ENCODE measurements around the gene CD300LG. TPM values are rescaled to one million over a fixed set of nuclear protein-coding genes. Genes with fewer than 3 reads are reported as not detected.
"Not testable (repeated sequence)": the region's sequence is repeated elsewhere in the genome, so short reads cannot be mapped to it uniquely, and the experiment has no call there.

Gene CD300LG, protein sequence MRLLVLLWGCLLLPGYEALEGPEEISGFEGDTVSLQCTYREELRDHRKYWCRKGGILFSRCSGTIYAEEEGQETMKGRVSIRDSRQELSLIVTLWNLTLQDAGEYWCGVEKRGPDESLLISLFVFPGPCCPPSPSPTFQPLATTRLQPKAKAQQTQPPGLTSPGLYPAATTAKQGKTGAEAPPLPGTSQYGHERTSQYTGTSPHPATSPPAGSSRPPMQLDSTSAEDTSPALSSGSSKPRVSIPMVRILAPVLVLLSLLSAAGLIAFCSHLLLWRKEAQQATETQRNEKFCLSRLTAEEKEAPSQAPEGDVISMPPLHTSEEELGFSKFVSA
- 10 to 100 TPM in 1 of 4 donors, 1 to 10 TPM in 3; 4.0 to 12.9 (median 8.1) TPM for total RNA-seq

- no peaks in the 10 kb centered on the region for H3K36me3 ChIP-seq
- no peak for DNase-seq (ENCODE audit: low spot score in 2 of 2)
- H3K9me3 ChIP-seq, result no peaks in the 10 kb centered on the region
- H3K27me3 ChIP-seq, result peaks cover 0 to 7% of the 10 kb centered on the region in 2 donors
- H3K4me3 ChIP-seq, result no peak within 1 kb of the TSS
- TF ChIP-seq POLR2A (IDR thresholded peaks at IDR 0.05) (no peak), EP300 (IDR thresholded peaks at IDR 0.05) (no peak)
- TF ChIP-seq, protein P1, sequence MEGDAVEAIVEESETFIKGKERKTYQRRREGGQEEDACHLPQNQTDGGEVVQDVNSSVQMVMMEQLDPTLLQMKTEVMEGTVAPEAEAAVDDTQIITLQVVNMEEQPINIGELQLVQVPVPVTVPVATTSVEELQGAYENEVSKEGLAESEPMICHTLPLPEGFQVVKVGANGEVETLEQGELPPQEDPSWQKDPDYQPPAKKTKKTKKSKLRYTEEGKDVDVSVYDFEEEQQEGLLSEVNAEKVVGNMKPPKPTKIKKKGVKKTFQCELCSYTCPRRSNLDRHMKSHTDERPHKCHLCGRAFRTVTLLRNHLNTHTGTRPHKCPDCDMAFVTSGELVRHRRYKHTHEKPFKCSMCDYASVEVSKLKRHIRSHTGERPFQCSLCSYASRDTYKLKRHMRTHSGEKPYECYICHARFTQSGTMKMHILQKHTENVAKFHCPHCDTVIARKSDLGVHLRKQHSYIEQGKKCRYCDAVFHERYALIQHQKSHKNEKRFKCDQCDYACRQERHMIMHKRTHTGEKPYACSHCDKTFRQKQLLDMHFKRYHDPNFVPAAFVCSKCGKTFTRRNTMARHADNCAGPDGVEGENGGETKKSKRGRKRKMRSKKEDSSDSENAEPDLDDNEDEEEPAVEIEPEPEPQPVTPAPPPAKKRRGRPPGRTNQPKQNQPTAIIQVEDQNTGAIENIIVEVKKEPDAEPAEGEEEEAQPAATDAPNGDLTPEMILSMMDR (IDR thresholded peaks at IDR 0.05), result no peak
- H3K4me1 ChIP-seq, result peaks cover 0 to 15% (median 0%) of the 10 kb centered on the region in 4 donors
- peak within 1 kb of the TSS in 1 of 4 donors; percentile 47 for H3K27ac ChIP-seq
- WGBS, 2 donors, result 26 to 31% methylated on average over 16 to 17 of the region's 17 CpGs
Observed at GRCh38 chr17:43846963-43847371, at the start of gene CD300LG. CD300LG (plus strand) TSS chr17:43847176; CDS start chr17:43847217, 41 bp downstream.

DNA sequence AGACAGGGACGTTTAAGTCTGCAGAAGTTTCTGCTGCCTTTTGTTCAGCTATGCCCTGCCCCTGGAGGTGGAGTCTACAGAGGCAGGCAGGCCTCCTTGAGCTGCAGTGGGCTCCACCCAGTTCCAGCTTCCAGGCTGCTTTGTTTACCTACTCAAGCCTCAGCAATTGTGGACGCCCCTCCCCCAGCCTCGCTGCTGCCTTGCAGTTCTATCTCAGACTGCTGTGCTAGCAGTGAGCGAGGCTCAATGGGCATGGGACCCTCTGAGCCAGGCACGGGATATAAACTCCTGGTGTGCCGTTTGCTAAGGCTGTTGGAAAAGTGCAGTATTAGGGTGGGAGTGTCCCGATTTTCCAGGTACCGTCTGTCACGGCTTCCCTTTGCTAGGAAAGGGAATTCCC lies 49.0 kb upstream of the CD300LG start:
- H3K36me3 ChIP-seq, result peaks cover 0 to 11% (median 0%) of the 10 kb centered on the region in 3 donors

GRCh38 chr17:43799047-43799446 lies 47.9 kb upstream of the CD300LG start:
- Histone ChIP-seq H3K36me3 (peaks cover 0 to 14% (median 0%) of the 10 kb centered on the region in 3 donors), H3K27me3 (no peaks in the 10 kb centered on the region), H3K9me3 (peaks cover 0 to 5% (median 0%) of the 10 kb centered on the region in 4 donors), H3K27ac (no peak overlapping the region), H3K4me3 (no peak overlapping the region), H3K4me1 (no peaks in the 10 kb centered on the region)
- TF ChIP-seq, protein P1 (IDR thresholded peaks at IDR 0.05), result no peak
- TF ChIP-seq POLR2A (IDR thresholded peaks at IDR 0.05), result no peak
- TF ChIP-seq EP300 (IDR thresholded peaks at IDR 0.05), result no peak
- no peak for DNase-seq (ENCODE audit: low spot score in 2 of 2)
- WGBS, 2 donors, result 68 to 79% methylated on average over 2 of the region's 2 CpGs

More for the DNA sequence above, 49.0 kb upstream of the CD300LG start:
- DNase-seq (ENCODE audit: low spot score in 2 of 2); H3K4me3 ChIP-seq; H3K9me3 ChIP-seq; H3K27me3 ChIP-seq; H3K27ac ChIP-seq; H3K4me1 ChIP-seq: not testable (repeated sequence)
- WGBS, 2 donors, result 83 to 88% methylated on average over 6 to 9 of the region's 9 CpGs

- TF ChIP-seq, protein P1 (IDR thresholded peaks at IDR 0.05), result no peak
- TF ChIP-seq EP300 (IDR thresholded peaks at IDR 0.05) (no peak), POLR2A (IDR thresholded peaks at IDR 0.05) (no peak)
- H3K4me1 ChIP-seq, result no peaks in the 10 kb centered on the region
- no peaks in the 10 kb centered on the region for H3K9me3 ChIP-seq
- H3K36me3 ChIP-seq, result peaks cover 0 to 16% (median 0%) of the 10 kb centered on the region in 3 donors
- no peak overlapping the region for H3K4me3 ChIP-seq
- DNase-seq (ENCODE audit: low spot score in 2 of 2), result no peak
- H3K27me3 ChIP-seq, result no peaks in the 10 kb centered on the region
- H3K27ac ChIP-seq, result no peak overlapping the region
- WGBS, 2 donors, result 65 to 66% methylated on average over 3 of the region's 3 CpGs
Observed at GRCh38 chr17:43800736-43801135, 46.2 kb upstream of the CD300LG start.

GRCh38 chr17:43801844-43802243 lies 45.1 kb upstream of the CD300LG start:
- no peaks in the 10 kb centered on the region for H3K27me3 ChIP-seq
- no peak for DNase-seq (ENCODE audit: low spot score in 2 of 2)
- H3K36me3 ChIP-seq, result peaks cover 0 to 24% (median 0%) of the 10 kb centered on the region in 3 donors
- TF ChIP-seq EP300 (IDR thresholded peaks at IDR 0.05), result no peak
- TF ChIP-seq POLR2A (IDR thresholded peaks at IDR 0.05), result no peak
- TF ChIP-seq, protein P1 (IDR thresholded peaks at IDR 0.05), result no peak
- 75 to 78% methylated on average over 3 of the region's 3 CpGs for WGBS, 2 donors
- no peaks in the 10 kb centered on the region for H3K4me1 ChIP-seq
- H3K4me3 ChIP-seq, result no peak overlapping the region
- no peak overlapping the region for H3K27ac ChIP-seq
- H3K9me3 ChIP-seq, result no peaks in the 10 kb centered on the region
